Fibroblast of the aortic adventitia (primary cell): ENCODE data around the gene SLC43A2. TPM values are rescaled to one million over a fixed set of nuclear protein-coding genes. Genes with fewer than 3 reads are reported as not detected.

Experiments
- DNase-seq: peaks from one replicate; pipeline ENCODE4 v3.0.0-alpha.2; 2010; ENCODE audit warnings: low read depth
- H3K4me3 ChIP-seq: 2 replicates; pipeline ENCODE4 v1.5.1; 2011; ENCODE audit warnings: low read depth, mild to moderate bottlenecking, control low read depth, low read length, moderate library complexity
- CTCF ChIP-seq: IDR thresholded peaks from 2 replicates; pipeline ENCODE4 v1.5.1; 2011; ENCODE audit warnings: mild to moderate bottlenecking, low read length, control low read depth, inconsistent platforms; ENCODE audit not compliant: insufficient read depth
- total RNA-seq: library from RNA; depleted of rRNA; stranded (reverse); fragments of >200 nt; gene quantifications from 2 replicates; pipeline ENCODE4 v1.2.3, GENCODE V29; 2012; ENCODE audit warnings: low replicate concordance

SLC43A2 gene
- total RNA-seq, 1 donor: 3.0 TPM

DNA sequence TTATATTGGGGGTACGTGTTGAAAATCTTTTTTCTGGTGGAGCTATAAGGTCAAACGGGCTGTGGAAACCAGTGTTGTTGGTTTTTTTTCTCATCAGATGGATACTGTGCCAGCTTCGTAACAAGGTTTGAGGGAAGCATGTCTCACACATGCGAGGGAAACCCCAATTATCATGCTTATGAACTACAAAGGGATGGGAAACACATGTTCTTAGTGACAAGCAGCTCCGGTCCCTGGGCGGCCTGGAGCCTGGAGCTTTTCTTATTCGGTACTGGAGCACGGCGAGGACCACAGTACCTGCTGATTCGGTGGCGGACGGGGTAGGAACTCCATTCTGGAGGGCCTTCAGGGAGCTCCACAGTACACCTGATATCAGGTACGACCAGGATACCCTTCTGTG, 12.5 kb downstream of the SLC43A2 start:
- DNase-seq: no peak
- no peak for TF ChIP-seq CTCF
- no peak overlapping the region for H3K4me3 ChIP-seq

DNA sequence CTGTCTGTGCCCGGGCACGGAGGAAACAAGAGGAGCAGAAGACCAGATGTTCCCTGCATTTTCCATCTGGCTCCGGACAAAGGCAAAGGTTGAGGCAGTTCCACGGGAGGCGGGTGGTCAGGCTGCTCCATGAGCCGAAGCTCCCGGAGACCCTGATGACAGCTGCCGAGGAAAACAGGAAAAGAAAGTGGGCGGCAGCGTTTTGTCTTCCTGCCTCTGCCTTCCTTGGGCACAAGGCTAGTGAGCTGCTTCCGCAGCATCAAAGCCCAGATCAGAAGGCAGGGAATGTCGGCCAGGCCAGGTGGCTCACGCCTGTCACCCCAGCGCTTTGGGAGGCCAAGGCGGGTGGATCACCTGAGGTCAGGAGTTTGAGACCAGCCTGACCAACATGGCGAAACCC, 16.2 kb downstream of the SLC43A2 start:
- no peak overlapping the region for H3K4me3 ChIP-seq
- TF ChIP-seq CTCF: no peak
- DNase-seq: no peak

DNA sequence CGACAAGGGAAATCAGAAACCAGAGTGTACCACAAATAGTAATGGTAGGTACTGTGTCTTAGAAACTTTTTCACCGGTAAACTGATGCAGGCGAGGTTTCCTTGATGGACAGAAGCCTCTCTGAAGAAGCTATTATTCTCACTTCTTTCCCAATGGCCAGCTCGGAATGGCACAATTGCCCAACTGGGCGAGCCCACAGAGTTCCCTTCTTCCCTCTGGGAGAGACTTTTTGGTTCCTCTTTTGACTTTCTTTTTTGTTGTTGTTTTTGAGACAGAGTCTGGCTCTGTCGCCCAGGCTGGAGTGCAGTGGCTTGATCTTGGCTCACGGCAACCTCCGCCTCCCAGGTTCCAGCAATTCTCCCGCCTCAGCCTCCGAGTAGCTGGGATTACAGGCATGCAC, 16.9 kb downstream of the SLC43A2 start:
- no peak for TF ChIP-seq CTCF
- no peak for DNase-seq

GRCh38 chr17:1608676-1609075, 20.0 kb downstream of the SLC43A2 start:
- no peak for DNase-seq
- no peak for TF ChIP-seq CTCF
- no peak overlapping the region for H3K4me3 ChIP-seq

More for the DNA sequence above, 16.9 kb downstream of the SLC43A2 start:
- H3K4me3 ChIP-seq: no peak overlapping the region

GRCh38 chr17:1607971-1608320, 20.7 kb downstream of the SLC43A2 start:
- no peak overlapping the region for H3K4me3 ChIP-seq
- no peak for DNase-seq
- no peak for TF ChIP-seq CTCF

DNA sequence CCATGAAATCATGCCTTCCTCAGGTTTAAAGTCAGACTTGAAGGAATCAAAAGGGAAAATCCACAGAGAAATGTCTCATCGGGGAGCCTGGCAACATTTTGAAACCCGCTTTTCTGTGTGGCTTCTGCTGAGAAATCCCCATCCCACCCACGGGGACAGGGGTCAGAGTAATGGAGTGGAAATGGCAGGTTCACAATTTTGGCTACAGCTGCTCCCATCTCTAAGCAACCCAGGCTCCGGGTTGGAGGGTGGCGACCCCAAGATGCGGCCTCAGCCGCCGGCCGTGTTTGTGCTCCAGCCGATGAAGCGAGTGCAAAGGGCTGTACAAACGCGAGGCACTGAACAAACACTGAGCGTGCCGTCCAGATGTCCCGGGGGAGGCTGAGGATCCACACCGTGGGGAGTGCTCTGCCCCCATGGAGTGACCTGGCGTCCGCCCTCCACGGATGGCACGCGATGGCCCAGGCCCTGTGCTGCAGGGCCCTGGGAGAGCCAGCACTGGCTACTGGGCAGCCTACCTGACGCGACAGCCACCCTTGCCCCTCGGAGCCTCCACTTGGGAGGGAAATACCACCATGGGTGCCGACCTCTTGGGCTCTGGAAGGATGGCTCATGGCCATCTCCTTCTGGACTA, 22.2 kb downstream of the SLC43A2 start:
- TF ChIP-seq CTCF: no peak
- no peak overlapping the region for H3K4me3 ChIP-seq
- DNase-seq: no peak

- no peak for TF ChIP-seq CTCF
- H3K4me3 ChIP-seq: no peak overlapping the region
- DNase-seq: no peak
Measured at GRCh38 chr17:1605681-1606351, 22.8 kb downstream of the SLC43A2 start.
